NOMO-1 (cell line): Measurements from ENCODE around the gene CDK8.

Source experiments
- DNase-seq, 2 experiments: peaks; one replicate each; lab custom pipeline; 2025; ENCODE audit not compliant: unreplicated experiment in 2 of 2; lab: John Stamatoyannopoulos, UW

The CDK8 gene

DNA sequence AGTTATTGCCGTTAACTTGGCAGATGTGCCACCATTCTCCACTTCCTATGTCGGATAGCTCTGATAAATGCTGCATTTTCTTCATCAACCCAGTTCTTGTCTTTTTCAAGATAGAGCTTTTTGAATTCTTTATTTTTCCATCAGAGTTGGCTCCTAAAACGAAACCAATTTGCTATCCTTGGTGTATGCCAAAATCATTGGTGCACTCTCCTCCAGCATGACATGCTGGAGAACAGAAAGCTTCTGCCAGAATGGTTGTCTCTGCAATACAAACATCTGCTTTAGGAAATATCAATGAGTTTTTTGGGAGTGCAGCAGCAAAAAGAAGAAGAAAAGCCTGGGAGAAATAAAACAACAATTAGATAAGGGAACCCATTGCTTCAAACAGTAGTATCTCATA is 124.2 kb downstream of the CDK8 start:
- DNase-seq = no peak

DNA sequence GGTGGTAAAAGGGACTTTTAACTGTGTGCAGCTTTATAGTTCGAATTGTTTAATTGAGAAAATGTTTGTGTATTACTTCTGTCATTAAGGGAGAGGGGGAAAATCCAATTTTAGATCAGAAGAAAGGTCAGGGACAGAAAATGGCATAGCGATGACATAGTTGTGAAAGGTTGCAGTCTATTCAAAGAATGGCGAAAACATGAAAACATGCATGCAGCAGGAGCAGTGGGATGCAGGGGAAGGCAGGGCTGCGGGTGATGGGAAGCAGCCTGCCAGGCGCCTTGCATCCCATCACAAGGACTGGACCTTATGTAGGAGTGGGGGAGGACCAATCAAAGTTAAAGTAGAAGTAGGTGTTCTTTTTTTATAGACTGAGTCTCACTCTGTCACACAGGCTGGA is 125.9 kb downstream of the CDK8 start:
- no peak for DNase-seq

DNA sequence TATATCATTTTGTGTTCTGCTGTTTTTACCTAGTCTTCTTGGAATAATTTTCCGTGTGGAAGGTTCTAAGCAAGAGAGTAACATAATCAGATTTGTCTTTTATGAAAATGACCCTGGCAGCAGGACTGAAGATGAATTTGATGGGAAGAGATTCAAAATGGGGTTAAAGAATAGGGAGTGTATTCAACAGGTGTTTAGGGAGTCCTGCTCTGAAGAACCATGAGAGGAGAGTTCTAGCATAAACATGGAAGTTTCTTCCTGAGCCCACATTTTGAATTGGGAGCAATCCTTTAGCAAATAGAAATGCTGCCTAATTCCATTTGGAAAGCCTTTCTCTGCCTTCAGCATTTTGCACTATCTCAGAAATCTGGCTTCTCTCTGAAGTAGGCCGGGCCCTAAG is 127.0 kb downstream of the CDK8 start:
- DNase-seq = no peak

DNA sequence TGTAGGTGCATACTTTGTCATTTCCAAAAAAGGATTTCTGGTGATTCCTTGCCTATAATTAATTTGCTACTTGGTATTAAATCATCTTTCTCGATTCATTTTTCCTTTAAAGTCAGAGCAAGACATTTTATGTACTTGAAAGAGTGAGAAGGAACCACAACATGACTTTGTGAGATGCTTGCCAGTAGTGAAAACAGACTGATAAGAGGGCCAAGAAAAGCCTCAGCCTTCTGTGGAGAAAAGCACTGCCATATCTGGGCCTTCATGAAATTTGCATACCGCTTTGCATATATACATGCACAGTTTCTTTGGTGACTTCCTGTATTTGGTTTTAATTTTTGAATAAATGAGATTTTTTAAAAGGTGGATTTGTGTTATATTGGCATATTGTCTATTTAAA is 128.4 kb downstream of the CDK8 start:
- DNase-seq = no peak

DNA sequence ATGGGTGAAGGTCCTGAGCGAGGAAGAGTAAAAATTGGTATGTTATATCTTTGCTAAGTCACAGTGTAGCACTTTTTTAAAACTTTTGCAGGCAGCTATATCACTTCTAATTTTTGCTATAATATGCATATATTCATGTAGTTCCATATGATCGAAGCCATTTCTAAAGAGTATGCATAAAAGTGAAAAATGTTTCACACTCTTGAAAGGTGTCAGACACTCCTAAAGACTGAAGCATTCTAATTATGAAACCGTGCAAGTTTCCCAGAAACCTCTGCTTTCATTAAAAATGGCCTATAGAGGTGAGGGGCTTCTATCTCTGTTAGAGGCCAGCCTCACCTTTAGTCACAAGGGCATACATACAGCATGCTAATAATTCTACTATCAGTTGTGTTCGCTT is 128.9 kb downstream of the CDK8 start:
- DNase-seq = no peak

DNA sequence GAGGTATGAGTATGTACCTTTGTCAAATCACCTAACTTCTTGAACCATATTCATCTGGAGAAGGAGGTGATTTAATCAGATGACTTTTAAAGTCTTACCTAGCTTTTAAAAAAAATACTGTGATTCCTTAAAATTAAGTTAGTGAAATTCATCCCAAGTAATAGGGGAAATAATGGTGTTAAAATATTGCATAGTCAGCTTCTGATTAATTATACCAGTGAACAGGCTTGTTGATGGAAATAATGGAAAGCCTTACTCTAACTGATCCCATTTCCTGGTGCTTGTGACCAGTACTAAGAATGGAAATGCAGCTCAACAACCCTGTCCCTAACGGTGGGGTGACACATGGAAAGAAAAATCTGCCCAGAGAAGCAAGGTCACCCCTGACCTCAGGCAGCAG is 130.7 kb downstream of the CDK8 start:
- DNase-seq = no peak

DNA sequence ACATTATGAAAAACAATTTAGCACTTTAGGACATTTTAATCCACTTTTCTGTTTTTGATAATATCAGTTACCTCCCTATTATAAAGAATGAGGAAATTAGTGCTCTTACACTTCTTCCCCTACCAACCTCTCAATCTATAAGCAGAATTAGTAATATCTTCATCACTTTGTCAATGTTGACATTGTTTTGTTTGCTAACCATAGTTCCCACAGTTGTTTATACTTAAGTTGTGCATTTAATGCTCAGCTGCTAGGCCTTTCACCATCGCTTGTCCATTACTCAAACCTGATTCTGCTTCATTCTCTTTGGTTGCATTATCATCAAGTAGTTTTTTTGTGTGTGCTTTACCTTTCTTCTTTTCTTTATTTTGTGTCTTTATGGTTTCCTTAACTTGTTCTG is 132.1 kb downstream of the CDK8 start:
- DNase-seq = no peak

DNA sequence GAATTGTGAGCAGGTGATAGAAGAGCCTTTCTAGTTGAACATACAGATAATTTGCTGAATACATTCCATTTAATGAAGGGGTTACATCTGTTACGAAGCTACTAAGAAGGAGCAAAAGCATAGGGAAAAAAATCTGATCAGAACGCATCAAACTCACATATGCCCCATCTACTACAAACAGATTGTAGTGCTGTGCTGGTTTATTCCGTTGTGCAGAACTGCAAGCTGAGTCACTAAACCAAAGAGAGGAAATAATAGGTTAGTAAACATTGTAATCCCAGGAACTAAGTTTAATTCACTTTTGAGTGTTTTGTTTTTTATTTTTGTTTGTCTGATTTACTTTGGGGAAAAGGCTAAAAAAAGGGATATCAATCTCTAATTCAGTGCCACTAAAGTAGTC is 136.3 kb downstream of the CDK8 start:
- DNase-seq = no peak

DNA sequence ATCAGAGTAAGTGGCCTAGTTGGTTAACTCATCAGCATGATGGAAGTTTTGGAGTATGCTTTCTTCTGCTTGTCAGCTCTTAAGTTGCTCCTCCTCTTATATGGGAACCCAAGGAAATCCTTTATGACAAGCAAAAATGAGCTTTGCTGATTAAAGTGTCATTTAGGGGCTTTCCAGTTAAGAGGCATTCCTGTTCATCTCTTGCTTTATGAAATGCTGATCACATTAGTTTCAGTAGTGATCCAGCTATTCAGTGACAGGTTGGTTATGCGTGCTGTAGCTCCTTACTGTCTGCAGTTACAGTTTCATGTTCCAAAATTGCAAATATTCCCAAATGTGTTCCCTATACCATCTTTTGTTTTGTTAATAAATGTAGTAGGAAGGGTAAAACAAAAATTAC is 146.6 kb downstream of the CDK8 start:
- no peak for DNase-seq

DNA sequence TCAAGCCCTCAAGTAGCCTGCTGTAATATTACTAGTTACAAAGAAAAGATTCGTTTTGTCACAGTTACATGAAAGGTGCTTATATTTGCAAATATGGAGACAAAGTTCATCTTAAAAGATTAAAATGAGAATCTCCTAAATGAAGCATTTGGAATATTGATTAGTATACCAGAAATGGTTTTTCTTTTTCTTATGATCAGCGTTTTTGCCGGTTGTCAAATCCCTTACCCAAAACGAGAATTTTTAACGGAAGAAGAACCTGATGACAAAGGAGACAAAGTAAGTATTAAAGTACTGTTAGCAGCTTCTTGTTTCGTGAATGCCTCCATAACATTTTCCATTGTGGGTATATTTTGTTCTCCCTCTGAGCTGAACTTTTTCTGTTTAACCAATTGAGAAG is 147.1 kb downstream of the CDK8 start:
- no peak for DNase-seq

DNA sequence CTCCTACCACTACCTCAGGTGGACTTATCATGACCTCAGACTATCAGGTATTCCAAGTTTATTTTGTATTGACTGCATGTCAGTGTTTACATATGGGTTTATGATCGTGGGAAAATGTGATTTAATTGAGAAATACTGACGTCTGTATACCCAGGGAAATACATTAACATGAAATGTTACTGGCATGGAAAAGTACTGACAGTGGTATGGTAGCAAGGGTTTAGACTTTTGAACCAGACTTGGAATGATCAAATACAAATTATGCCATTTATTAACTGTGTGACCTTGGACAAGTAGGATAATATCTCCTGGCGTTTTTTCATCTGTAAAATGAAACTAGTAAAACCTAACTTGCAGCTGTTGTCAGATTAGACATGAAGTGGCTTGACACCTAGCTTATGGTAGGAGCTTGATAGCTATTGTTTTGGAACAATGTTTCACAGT is 147.7 kb downstream of the CDK8 start:
- DNase-seq = no peak

DNA sequence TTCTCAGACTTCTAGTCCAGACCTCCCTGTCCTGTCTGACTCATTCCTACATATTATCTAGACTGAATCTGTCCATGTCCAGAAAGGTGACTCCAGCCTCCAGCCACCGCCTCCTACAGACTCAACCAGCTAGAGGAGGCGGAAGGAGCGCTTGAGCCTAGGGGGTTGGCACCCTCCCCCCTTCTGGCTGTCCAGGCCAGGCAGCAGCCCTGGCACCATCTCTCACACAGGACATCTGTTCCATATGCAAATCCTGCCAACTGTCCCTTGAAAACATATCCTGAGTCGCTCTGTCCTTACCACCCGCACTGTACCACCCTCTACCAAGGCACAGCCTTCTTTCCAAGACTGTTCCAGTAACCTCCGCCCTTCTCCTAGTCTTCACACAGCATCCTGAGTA is 152.9 kb downstream of the CDK8 start:
- DNase-seq = no peak

DNA sequence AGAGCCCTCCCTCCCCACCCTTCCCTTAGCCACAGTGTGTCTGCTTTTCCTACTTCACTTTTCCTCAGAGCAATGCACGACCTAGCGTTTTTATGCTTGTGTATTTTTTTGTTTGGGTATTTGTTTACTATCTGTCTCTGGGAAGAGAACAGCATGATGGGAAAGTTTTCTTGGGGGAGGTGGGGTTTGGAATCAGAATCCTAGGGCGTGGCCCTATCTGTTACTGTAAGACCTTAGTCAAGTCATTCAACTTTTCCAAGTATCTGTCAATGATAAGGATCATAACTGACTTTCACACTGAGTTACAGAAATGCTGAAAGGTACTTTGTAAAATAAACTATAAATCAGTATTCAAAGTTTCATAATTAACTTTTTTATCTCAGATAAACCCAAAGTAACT is 157.3 kb downstream of the CDK8 start:
- DNase-seq = no peak

DNA sequence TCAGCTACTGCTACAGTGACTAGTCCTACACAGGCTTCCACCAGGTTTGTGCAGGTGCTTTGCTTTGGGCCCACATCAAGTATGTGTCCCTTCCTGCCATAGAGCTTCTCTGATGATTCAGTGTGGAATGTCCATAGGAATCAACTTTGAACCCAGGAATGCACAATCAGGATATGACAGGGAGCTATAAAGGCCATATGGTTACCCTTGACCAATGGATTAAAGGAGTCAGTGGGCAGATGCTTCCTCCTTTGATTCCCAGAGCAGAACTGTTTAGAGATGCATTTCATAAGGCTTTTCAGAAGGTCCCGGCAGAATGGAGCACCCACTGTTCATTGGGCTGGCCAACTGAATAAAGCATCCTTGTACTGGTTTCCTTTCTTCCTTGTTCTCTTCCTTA is 158.3 kb downstream of the CDK8 start:
- DNase-seq = no peak

DNA sequence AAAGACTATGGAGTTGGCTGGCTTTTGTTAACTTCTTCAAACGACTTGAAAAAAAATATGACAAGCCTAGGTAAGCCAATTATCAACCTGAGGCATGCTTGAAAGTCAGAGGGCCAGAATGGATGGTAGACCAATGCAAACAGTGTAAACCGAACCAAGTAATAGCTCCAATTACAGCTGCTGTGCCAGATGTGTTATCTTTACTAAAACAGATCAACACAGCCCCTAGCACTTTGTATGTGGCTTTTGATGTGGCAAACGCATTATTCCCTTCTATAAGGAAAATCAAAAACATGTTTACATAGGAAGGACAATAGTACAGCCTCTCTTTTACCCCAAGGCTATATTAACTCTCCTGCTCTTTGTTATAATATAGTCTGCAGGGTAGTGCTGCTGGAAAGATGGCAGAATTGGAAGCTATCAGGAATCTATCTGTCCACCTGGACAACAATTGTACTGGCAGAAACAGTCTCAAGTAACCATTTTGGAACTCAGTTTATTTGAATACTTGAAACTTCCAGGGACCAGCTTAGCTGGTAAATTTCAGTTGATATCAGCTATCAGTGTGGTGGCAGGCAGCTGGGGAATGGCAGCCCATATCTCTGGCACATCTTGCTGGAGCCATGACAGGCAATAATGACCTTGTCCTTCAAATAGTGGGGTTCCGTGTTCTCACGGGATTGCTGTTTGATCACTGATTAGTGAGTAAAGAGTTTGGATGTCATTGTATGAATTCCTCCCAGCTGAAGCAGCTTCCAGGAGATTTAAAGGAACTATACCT is 159.2 kb downstream of the CDK8 start:
- no peak for DNase-seq

DNA sequence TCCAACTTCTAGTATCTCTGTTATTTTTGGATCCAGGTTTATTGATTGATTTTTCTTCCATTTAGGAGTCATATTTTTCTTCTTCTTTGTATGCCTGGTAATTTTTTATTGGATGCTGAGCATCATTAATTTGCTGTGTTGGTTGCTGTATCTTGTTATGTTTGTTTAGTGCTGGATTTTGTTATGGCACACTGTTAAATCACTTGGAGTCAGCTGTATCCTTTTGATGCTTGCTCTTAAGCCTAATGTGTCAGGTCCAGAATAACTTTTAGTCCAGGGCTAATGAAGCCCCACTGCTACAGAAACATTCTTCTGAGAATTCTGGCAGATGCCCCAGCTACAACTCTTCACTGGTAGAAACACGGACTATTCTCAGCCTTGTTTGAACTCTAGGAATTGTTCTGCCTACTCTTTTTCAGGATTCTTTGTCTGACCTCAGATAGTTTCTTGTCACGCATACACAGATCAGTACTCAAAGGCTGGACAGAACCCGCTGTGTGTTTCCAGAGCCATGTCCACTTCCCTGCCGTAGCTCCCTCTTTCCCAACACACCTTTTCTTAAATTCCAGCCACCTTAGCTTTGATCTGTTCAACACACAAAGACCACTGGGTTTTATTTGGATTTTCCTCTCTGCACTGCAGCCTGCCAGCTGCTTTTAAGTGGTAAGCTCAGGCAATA is 166.5 kb downstream of the CDK8 start:
- no peak for DNase-seq

DNA sequence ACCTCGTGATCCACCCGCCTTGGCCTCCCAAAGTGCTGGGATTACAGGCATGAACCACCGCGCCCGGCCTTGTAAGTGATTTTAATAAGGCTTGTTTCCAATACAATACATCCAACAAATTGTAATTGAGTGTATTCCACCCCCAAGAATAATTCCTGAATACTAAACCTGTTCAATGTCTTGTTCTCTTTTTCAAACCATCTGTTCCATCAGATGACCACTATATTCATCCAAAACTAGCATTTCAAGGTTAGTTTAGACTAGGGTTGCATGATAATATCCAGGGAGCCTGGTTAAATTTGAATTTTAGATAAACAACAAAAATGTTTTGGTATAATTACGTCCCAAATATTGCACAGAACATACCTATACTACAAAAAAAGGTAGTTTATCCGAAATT is 168.1 kb downstream of the CDK8 start:
- no peak for DNase-seq

DNA sequence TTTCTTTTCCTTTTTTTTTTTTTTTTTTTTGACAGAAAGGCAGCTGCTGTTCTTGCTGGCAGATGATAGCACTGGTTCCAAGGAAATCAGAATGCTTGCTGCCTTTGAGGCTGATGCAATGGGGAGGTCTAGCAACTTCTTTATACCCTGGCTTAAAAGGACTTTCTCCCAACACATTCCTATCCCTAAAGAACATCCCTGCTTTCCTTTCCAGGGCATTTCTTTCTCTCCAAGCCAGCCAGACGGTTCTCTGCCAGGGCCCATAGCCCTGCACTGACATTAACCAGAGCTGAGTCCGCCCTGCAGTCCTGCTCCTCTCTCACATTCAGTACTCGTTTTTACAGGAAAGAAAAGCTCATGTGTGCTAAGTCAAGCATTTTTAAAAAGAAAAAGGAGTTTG is 169.7 kb downstream of the CDK8 start:
- DNase-seq = no peak

DNA sequence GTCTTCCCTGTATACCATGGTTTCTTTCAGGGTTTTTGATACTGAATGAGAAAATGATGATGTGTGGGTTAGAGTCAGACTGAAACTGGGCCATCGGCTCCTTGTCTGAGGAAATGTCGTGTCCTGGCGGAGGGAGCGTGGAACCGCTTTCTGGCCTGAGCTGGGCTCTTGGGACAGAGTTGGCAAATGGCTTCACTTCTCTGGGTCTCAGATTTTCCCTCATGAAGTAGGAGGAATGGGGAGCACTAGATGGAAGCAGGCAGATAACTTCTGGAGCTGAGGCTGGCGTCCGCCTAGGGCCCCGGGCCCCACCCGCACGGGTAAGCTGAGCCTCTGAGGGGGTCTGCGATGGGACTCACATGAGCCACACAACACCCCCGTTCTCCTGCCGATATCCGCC is 170.3 kb downstream of the CDK8 start:
- no peak for DNase-seq

DNA sequence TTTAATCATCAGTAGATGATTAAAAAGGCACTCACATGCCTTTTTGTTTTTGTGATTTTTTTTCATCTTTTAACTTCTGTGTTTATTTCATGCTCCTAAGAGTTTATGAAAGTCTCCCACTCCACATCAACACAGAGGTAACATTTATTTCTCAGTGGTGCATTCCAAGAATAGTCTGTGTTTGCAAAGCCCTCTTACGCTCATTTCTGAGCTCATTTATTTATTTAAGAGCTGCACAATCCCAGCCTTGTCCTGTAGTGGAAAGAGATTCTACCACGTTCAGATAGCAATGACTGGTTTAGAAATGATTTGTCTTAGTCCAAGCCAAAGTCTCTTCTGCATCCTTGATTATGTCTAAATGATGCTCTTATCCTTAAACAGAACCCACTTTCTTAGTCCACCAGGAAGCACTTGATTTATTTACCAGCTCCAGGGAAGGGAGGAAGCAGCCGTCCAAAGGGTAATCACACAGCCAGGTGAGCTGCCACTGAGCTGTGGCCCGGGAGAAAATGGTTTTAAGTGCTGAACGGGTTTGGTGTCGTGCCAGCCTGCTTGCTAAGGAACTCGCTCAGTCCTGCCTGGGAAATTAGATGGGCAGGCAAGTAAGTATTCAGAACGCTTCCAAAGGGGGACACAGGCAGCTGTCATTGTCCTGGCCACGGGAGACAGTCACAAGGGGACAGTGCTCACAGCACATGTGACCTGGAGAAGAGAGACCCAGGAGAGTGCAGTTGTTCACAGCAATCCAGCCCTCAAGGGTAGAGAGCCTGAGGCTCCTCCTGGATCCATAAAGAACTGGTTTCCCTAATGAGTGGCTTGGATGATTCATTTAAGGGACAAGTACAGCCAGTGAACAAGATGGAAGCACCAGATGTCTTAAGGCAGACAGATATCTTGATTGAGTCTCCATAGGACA is 171.8 kb downstream of the CDK8 start:
- DNase-seq = no peak

DNA sequence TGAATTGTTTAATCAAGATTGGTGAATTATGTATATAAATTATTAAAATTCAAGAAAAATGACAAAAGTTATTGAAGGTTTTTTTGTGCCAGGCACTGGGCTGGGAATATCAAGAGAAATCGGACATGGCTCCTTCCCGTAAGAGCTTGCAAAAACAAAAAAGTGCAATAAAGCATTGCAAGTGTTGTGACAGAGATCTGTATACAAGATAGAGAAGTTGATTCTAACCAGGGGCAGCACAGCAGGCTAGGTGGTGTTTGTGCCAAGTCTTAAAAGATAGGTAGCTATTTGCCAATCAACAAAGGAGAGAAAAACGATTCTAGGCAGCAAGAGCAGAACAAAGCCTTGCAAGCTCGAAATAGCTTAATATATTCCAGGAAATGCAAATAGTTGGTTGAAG is 179.8 kb downstream of the CDK8 start:
- no peak for DNase-seq

DNA sequence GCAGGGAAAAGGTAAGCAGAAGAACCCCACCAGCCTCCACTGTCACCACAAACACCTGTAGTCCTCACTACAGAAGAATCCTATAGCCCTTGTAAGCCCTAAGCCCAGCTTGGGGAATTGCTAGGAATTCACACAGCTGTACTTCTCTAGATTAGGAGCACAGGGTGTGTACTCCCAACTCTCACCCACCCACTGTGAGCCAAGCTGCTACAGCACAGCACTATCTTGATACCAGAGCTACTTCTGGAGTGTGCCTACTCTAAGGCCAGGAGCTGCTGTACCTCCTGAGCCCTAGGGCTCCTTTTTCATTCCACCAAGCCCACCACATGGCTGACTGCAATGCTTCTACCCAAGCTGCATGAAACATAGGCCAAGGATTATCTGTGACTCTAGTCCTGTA is 181.2 kb downstream of the CDK8 start:
- no peak for DNase-seq
